CD4-positive, alpha-beta T cell treated with Interleukin-15 for 1 hour (primary cell): ENCODE measurements around the gene LNPEP.

ENCODE experiments used
- DNase-seq: peaks from one replicate; pipeline ENCODE4 v3.0.0-alpha.2; 2020

The LNPEP gene

DNA sequence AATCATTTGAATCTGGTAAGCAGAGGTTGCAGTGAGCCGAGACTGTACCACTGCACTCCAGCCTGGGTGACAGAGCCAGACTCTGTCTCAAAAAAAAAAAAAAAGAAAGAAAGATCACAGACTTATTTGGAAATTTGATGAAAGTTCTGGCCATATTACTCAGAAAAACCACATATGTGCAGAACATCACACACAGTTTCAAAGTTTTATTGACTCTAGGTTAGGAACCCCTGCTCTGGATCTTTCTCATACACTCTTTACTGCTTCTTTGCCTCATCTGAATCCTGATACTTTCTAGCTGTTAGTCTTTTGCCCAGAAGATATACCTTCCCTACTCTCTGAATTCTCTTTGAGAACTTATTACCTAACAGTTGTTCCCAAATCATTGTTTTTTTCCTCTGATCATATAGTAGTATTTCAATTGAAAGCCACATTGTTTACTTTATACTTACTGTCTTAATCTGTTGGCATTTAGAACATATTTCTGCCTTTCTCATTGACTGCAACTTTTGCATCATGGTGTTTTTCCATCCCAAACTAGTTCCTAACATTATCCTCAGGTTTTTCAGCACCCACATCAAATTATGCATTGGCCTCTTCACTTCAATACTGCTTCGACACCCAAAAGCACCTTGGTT, 68.7 kb downstream of the LNPEP start:
- DNase-seq = no peak

DNA sequence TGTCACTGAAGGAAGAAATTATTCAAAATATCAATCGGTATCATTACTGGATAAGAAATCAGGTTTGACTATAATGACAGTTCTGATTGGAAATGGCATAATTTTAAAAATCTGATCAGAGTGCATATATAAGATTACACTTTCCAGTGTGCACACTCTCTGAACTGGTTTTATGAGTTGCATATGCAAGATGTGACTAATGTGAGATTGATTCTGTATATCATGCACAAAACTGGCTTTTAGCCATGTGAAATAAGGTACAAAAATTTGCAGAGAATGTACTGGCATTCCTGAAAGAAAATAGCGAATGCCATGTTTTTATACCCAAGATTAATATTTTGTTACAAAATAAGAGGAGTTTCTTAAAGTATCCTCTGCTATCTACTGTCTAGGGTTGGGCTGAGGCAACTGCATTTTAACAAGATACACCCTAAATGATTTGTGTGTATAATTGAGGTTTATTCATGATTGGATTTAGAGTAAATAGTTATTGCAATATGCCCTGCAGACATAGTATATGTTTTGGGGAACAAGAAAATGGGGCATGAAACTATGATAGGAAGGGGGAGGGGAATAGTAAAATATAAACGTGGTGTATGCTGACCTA, 70.7 kb downstream of the LNPEP start:
- DNase-seq = no peak

DNA sequence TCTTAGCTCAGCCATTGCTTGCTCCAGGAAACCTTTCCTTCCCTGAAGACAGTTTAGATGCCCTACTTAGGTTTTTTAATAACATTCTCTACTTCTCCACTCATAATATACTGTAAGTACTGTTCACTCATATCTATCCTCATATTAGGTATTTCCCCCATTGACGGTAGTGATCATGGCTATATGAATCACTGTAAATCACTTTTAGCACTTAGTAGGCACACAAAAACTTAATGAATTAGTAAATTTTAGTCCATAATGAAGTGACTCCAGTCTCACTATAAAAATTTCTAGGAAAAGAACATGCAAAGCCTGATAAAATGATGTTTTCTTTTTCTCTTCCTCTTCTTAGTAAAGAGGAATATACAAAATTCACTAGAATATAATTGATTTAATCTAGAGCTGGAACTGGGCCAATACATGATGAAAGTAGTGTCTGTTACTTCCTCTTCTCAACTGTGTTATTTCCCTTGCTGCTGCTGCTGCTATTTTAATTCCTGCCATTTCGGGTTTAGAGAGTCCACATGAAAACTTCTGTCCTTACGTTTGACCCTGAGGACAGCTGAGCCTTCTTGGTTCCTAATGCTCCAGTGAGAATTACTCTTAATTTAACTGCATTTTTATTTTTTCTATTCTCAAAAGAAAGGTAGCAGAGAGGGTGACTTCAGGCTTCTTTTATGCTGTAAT, 73.5 kb downstream of the LNPEP start:
- no peak for DNase-seq

DNA sequence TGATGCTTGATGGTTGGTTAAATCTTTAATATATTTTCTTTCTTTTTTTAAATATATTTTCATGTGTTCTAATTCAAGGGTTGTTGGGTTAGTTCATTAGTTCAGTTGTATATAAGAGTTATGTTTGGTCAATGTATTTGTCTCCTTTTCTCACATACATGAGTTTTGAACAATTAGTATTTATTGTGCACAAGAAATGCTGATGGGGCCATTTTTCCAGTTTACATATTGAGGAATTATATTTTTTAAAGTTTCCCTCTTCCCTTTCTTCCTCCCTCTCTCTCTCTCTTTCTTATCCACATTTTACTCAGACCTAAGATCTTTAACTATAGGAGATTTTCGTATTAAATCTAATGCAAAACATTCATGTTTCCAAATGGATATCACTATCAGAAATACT, 74.0 kb downstream of the LNPEP start:
- no peak for DNase-seq

DNA sequence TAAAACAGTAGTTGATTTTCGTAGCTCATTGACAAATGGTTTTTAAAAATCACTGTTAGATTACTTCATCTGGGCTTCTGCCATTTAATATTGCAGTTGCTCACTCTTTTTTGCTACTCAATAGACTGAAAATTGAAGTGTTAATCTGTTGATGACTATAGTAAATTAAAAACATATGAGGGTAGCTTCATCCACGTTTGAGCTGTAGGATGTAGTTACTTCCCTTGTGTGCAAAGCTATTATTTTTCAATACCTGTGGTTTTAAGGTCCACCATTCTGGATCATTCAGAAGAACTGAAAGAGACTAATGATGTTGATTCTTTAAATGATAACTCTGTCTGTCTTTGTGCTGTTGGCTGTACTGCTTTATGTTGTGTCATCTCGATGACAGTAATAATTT, 74.7 kb downstream of the LNPEP start:
- no peak for DNase-seq

DNA sequence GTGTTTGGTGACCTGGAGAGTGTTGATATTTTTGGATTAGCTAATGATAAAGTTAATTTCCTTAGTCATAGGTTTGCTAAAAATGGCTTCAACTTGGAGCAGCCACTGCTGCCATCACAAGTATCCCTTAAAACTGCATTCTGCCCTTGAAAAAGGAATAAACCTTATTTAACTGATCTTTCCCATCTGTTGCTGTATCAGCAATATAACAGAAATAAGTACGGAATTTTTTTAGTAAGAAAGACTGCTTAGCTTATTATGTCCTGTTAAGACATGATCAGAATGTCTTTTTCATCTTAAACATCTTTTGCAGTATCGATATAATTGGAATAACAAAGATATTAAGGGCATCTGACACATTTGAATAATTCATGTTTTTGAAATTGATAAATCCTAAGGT, 75.7 kb downstream of the LNPEP start:
- DNase-seq = no peak

DNA sequence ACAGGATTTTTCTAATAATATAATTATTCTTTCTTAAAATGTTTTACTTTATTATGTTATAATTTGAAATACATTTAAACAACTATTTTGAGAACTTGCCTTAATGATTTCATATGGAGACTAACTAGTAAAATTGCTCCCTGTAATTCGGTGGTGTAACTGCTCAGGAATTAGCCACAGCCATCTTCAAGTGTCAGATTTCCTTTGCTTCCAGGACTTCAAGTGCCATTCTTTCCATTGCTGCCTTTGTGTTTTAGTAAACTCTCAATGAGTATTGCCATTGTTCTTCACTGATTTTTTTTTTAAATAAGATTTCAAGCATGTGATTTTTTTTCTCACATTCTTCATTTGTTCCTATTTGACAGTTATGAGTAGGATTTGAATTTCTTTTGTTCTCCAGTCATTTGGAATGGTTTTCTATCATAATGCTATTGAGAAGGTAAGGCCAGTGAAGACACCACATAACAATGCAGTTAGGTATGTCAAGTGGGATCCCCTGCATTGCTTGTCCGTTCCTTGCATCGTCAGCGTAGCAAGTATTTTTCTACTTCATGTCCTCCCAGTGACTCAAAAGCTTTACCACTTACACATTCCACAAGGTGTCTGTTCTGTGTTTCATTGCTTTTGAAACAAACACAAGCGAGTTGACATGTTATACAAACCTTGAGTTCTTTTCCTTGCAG, 83.7 kb downstream of the LNPEP start:
- DNase-seq = no peak

DNA sequence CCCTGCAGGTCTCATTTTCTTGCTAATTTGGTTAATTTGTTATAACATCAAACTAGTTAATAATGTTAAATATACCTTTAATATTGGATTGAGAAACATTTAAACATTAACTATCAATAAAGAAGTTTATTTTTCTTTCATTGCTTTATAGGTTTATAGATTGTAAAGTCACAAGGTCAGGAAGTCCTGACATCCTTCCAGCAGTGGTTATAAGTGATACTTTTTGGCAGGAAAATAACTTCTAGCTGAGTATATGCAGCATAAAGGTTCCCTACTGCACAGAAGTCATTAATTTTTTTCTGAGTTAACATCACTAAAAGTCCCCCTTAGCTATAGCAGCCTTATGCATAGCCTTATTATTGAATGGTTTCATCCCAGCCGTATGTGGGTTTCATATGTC, 85.5 kb downstream of the LNPEP start:
- DNase-seq = no peak

DNA sequence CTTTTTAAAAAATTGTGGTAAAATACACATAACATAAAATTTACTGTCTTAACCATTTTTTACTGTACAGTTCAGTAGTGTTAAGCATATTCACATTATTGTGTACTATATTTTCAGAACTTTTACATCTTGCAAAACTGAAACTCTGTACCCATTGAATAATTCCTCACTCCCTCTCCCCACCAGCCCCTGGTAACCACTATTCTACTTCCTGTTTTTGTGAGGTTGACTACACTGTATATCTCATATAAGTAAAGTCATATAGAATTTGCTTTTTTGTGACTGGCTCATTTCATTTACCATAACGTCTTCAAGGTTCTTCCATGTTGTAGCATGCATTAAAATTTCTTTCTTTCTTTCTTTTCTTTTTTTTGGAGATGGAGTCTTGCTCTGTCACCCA, 87.0 kb downstream of the LNPEP start:
- no peak for DNase-seq

DNA sequence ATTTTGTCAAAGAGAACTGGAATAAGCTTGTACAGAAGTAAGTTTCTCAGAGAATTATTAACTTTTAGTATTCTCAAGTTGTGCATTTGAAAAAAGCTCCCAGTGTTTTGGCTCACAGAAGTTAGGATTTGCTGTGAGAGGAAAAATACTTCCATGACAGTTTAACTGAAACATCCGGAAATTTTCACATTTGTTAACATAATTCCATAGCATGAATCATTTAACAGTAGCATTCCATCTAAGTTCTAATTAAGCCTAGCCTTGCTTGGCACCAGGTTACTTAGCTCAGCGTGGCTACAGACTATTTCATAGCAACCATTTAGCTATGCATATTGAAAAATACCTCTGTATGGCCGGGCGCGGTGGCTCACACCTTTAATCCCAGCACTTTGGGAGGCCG, 90.8 kb downstream of the LNPEP start:
- DNase-seq = no peak

DNA sequence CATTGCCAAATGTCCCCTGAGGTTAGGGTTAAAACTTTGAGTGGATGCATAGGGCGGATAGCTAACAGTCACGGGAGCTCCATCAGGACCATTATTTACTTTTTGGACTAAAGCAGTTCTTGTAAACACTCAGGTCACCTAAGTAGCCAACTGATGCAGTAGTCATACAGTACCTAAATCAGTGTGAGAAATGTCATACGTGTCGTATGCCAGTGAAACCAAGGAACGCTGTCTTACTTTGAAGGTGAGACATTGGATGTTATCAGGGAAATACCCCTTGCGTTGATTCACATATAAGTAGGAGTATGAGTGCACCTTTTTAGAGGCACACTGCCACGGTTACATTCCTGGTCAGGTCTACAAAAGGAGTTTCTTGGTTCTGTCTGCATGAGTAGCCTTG, 101.9 kb downstream of the LNPEP start:
- no peak for DNase-seq

DNA sequence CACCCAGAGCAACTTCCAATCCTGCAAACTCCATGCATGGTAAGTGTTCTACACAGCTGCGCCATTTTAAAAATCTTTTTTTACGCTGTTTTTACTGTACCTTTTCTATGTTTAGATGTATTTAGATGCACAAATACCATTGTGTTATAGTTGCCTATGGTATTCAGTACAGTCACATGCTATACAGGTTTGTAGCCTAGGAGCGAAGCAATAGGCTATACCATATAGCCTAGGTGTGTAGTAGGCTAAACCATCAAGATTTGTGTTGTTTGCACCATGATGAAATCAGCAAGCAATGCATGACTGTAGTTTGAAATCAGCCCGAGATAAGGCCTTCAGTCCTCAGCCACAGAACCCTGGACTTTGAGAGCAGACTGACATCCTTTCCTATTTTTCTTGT, 105.4 kb downstream of the LNPEP start:
- DNase-seq = no peak

DNA sequence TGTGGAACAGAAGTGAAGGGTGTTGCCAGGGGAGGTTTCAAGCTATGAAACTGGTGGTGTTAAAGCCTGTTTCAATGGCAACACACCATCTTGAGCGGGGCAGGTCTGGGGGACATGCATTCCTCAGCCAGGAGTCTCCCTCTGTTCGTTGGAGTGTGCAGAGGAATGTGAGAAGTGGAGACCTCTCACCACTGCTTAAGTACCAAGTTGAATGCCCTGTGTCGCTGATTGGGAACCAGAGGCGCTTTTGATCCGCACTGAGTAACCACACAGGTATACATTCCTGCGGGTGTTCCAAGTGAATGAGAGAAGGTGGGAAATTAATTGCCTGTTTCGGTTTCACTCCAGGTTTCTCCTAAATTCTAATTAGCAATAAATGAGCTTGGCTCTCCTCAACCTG, 107.1 kb downstream of the LNPEP start:
- DNase-seq = no peak

DNA sequence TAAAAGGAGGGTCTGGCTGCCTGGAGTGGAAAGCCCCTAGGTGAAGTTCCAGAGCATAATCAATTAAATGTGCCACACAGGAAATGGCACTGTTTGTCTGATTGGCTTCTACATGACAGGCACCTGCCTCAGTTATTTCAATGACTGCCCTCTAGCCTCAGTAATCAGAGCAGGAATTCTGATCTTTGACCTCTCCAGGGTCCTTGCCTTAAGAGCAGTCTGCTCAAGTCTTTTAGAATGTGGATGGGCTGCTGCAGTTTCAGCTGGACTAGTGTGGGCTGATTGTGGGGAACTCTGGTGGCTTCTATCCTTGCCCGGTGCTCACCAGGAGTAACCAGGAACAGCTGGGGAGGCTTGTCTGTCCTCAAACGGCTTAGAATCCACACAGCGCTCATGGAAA, 107.6 kb downstream of the LNPEP start:
- DNase-seq = no peak

DNA sequence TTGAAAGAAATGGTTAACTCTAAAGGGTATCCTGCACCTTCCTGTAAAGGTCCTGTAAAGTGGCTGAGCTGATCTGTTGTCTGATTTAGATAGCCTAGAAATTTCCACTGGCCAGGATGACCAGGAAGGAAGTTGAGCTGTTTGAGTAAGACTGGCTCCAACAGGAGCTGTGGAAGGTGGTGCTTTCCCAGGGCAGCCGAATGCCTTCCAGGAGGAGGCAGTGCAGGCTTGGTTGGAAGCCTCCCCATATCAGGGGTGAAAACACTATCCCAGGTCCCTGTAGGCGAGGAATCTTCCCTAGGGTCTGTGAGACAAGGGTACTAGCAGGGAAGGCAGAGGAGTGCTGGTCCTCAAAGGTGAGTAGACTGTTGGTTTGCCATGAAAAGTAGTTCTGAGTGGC, 108.2 kb downstream of the LNPEP start:
- DNase-seq = no peak

DNA sequence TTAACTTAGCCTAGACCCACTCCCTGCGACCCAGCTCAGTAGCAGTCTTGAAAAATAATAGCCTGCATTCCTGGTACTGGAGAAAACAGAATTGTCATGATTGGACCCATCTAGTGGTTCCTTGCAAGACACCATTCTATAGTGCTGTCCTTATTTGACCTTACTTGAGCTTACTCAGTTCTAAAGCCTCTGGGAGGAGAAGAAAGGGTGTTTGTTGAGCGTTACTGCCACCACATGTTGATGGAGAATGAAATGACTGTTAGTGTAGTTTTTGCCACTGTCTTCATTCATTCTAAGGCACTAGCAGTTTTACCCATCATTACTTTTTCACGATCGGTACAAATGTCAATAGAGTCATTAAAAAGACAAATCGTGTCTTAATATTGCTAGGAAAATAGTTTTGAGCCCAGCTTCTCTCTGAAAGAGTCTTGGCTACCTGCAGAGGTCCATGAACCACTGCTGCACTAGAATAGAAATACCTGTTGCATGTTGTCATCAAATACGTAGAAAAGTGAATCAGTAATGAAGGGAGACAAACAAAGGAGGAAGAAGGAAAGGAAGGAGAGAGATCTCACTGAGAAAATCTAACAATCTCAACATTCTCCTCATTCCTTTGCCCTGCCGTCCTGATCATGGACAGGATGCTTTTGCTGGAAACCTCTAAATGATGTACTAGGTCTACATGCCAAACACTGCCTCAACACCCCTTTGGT, 110.5 kb downstream of the LNPEP start:
- DNase-seq = no peak

DNA sequence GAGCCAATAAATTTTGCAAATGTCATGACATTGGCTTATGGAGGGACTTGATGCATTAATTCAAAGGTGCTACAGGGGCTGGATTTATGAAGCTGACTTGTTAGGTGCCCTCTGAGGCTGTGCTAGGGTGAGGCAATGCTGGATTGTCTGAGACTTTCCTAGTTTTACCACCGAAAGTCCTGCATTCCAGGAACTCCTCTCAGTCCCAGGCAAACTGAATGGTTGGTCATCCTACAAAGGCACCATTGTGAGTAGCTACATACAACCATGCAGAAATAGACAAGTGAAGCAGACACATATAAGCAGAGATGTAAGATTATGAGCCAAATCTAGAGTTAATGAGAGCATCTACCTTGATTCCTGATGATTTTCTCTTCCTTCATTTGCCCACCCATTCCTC, 111.2 kb downstream of the LNPEP start:
- DNase-seq = no peak

DNA sequence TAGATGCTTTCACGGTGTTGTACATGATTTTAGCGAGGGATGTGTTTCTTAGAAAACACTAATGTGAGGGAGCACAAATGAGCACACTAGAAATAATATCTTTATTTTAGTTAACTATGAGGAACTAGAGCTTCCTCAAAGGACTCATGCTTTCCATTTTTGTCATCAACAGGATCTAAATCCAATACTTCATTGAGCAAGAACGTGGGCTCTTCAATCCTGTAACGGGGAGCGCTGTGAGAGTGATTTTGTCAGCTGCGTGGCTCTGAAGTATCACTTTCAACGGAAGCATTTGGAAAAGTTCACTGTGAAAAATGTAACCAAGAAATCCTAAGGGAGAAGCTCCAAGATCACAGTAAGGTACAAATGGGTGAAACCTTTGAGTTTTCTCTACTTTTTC, 113.3 kb downstream of the LNPEP start:
- no peak for DNase-seq

DNA sequence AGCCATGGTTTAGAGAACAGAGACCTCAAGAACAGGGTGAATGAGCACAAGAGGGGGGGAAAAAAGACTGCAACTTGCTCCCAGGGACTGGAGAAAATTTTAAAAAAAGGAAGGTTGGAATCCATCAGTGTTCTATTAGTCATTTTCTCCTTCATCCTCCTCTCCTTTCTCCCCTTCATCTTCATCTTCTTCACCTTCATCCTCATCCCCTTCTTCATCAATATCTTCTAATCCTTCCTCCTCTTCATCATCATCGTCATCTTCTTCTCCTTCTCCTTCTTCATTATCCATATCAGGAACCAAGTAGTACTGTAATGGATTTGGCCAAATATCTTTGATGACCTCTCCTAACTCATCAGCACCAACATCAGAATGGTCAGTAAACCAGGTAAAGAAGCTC, 120.4 kb downstream of the LNPEP start:
- no peak for DNase-seq

DNA sequence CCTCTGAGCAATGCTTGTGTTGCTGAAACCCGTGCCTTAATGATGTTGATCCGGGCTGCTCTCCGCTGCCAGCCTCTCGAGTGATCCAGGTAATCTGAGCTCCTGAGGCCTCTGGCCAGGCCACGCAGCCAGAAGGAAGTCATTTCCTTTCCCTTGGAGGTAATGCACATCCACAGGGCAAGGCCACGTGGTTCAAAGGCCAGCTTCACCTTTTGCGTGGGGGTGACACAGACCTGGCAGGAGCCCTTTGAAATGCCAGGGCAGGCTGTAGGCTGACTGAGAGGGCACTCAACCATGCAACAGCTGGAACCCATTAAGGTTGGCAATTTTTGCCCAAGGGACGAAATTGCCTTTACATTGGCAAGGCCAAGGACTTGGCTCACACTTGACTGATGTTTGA, 126.2 kb downstream of the LNPEP start:
- no peak for DNase-seq

DNA sequence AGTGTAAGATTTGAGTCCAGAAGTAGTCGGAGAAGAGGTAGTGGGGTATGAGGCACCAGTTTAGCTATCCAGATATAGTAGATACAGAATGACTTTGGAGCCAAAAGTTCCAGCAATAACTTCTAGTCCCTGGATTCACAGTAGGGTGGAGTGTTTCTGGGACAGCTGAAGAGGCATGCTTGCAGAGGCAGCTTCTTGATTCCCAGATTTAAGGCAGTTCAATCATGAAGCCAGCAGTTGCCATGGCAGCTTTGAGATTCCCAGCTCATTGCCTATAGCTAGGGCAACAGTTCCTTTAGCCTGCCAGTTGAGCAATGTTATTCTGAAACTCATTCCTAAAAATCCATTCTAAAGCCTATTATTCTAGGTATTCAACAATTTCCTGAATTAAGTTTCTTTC, 127.4 kb downstream of the LNPEP start:
- DNase-seq = no peak

DNA sequence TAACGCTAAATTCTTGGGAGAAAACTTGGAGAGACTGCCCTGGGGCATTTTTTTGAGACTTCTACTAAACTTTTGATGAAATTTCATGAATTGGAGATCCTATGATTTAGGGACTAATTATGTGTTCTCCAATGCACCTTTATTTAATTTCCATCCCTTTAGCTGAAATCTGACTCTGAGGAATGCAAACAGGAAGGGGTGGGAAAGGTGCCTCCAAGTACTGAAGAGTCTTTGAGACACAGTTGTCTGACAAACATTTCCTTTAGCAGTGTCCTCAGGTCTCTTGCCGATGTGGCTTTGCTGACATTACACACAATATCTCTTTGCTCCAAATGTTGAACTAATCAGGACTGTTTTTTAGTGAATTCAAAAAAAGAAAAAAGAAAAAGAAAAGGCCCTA, 129.6 kb downstream of the LNPEP start:
- DNase-seq = no peak

DNA sequence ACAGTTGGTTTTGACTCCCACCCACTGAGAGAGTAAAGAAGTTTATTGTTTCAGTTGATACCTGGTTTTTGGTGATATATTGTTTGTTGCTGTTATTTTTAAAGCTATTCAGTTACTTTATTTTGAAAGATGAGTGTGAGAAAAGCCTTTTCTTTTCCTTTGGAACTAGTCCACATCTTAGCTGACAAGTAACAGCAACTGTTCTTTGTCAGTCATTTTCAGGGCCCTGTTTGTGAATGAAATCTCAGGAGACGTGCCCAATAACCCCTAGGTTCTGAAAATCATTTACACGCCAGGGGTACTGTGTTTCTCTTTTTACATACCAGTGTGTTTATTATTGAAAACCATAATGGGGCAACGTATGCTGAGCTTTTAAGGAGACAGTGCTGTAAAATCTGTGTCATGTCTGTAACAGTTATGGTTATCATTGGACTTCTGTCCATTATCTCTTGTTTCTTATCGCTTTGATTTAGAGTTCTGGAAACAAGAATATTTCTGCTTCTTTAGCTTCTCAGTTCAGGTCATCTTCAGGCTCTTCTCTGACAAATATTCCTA, 131.5 kb downstream of the LNPEP start:
- DNase-seq = no peak
